HG03439 (cell line): ENCODE data around the gene TMEM147.
A peak's percentile ranks its signal among the peaks of the same experiment; 100 is the strongest.

ENCODE experiments used
- ATAC-seq: cut with Tn5 transposase; IDR thresholded peaks from one replicate; pipeline ENCODE4 v1.9.1; 2021; ENCODE audit warnings: mild to moderate bottlenecking, moderate library complexity; ENCODE audit not compliant: unreplicated experiment

Gene TMEM147

DNA sequence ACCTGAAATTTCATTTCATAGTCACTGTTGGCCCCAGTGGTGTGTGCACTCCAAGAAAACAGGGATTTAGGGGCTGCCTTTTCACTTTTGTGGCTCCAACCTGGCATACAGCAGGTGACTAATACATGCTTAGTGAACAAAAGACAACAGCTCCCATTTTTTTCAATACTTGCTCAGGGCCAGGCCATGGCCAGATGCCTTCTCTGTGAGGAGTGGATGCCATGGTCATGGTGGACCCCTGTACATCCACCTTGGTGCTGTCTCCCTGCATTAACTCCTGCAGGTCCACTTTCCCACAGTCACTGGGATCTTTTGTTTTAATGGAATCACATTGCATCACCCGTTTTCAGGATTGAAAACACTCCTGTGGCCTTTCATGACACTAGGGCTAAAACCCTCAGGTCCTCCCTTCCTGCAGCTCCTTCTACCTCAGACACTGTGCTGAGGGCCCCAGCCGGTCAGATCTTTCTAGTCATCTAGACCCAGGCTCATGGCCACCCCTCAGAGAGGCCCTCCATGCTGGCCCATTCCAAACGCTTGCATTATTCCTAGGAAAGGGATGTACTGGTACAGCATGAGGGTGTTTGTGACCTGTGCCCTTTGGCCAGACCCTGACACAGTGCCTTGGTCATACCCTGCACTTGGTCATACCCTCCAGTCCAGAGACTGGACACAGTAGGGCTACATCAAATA lies 1.2 kb upstream of the TMEM147 start:
- no peak for ATAC-seq

DNA sequence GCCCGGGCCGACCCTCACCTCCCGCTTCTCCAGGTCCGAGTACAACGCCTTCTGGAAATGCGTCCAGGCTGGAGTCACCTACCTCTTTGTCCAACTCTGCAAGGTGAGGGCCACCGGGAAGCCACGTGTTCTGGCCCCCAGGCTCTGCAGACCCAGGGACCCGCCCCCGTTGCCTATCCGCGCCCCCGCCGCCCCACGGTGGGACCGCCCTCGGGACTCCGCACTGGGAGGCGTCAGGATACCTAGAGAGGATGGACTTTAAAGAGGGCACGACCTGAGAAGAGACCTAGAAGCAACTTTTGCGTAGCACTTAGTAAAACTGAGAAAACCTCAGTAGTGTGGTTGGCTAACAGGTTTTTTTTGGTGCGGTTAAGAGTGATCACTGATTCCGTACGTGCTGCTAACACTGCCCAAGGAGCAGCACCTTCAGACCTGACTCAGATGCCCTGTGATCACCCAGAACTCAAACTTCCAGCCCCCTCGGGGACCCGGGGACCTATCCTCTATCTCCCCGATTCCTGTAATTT lies 492 bp downstream of the TMEM147 start:
- peak; percentile 40 for ATAC-seq

- ATAC-seq = no peak
Observed at GRCh38 chr19:35546532-35546931, 1.1 kb downstream of the TMEM147 start.

- no peak for ATAC-seq
Observed at GRCh38 chr19:35549174-35549788, 3.9 kb downstream of the TMEM147 start.

- no peak for ATAC-seq
Observed at GRCh38 chr19:35549879-35550523, 4.6 kb downstream of the TMEM147 start.

DNA sequence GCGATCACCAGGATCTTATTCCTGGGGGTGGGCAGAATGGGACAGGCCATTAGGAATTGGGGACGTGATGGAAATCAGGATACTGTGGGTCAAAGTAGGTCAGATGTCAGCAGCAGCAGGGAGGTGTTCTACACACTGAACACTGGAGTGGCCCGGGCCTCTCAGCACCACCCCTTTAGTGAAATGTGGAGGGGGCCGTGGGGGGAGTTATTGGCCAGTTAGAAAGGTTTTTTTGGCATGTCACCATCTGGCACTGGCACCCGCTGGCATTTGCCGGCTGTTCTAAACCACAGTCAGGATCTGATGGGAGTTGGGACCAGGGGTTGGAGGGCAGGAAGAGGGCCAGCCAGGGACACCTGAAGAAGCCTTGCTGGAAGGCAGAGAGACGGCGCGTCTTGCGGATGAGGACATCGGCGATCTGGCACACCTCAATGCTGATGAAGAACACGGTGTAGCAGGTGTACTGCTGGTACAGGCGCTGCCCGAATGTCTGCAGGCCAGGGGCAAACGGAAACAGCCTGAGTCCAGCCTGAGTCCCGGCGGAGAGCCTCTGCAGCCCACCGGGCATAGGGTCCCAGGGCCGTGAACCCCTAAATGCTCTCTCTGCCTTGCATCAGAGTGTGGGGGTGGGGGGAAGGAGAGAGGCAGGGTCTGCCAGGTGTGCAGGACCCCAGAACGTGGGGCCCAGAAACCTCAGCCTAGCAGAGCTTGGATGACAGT lies 5.8 kb downstream of the TMEM147 start:
- no peak for ATAC-seq

DNA sequence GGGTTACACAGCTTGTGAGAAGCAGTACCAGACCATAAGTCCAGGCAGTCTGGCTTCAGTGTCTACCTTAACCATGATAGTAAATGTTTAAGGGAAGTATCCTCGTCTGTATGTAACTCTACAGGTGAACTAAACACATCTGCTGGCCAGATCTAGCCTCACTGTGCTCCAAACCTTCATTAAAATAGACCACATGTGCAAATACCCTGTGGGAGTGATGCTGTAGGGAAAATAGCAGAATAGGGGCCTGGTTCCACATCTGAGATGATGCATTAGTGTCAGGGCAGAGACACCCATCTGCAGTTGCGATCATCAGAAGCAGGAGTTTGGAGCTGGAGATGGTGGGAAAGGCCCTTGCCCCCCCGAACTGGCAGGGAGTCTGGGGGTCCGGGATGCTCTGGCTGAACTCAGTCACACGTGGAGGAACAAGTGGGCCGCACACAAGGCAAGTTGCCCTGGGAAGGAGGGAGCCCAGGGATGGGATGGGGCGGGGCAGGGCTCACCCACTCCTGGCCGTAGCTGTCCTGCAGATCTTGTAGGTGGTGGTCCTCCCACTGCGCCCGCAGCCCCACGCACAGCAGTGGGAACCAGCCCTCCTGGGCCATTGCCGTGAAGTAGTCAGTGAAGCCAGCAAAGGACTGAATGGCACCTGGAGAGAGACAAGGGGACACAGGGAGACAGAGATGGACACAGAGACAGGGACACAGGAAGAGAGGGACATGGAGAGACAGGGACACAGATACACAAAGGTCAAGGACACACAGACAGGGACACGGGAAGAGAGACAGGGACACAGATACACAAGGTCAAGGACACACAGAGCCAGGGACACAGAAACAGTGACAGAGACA lies 7.3 kb downstream of the TMEM147 start:
- no peak for ATAC-seq

DNA sequence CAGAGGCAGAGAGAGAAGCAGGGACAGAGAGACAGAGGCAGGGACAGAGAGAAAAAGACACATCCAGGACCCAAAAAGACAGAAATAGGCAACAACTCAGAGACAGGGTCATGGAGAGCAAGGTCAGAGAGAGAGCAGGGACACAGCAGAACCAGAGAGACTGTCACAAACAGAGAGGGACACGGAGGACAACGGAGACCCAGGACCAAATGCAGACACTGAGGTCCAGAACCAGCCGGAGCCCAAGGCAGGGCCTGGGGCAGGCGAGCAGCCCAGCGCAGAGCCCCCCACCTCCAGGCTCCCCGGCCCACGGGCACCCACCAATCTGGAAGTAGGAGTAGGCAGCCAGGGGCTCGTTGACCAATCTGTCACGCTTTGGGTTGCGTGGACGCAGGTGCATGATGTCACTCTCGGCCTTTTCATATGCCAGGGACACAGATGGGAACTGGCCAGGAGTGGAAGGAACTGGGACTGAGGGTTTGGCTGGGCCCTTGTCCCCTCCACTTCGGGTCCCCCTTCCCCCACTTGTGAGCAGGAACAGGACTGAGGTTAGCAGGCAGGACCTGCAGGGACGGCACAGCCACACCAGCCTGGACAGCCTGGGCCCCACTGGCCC lies 8.1 kb downstream of the TMEM147 start:
- ATAC-seq = no peak

- no peak for ATAC-seq
Observed at GRCh38 chr19:35554076-35554475, 8.7 kb downstream of the TMEM147 start.

DNA sequence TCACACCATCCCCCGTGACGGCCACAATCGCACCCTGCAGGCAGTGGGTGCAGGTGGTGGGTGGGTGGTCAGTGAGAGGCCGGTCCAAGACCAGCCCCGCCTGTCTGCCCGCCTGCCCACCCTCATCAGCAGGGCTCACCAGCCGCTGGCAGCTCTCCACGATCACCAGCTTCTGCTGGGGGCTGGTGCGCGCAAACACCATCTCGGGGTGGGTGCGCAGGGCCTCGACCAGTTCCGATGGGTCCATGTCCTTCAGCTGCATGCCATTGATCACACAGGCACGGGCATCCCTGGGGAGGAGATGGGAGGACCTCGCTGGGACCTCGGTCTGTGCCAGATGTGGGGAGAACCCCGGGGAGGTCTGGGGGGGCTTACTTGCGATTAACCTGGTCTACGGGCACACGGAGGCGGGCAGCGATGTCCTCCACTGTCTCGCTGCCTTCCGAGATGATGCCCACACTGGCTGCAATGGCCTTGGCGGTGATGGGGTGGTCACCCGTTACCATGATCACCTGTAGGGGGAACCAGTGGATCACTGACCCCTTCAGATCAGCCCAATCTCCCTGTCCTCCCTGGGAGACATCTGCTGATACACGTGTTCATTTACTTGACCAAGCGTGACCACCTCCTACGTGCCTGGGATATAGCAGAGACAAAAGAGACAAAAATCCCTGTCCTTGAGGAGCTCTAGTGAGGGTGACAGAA lies 10.0 kb downstream of the TMEM147 start:
- no peak for ATAC-seq

DNA sequence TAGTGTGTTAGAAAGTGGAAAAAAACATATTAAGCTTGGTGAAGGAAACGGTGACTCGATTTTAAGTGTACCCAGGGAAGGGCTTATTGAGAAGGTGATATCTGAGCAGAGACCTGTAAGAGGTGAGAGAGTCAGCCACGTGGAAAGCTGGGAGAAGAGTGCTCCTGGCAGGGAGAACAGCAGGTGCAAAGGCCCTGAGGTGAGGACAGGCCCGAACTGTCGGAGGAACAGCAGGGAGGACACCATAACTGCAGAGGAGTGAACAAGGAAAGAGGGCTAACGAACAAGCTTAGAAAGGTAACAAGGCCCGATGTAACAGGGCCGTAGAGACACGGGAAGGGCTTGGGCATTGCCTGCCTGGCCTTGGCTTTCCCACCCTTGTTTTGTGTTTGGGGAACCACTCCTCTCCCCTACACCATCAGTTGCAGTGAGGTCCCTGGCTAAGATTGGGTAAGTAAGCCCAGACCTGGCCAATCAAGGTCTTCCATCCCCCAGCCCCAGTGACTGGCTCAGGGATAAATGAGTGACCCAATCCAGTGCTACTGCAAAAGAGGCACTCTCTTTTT lies 10.7 kb downstream of the TMEM147 start:
- ATAC-seq = no peak

GRCh38 chr19:35556846-35557538 lies 11.6 kb downstream of the TMEM147 start:
- no peak for ATAC-seq

- ATAC-seq = no peak
Observed at GRCh38 chr19:35557539-35558399, 12.3 kb downstream of the TMEM147 start.

- no peak for ATAC-seq
Observed at GRCh38 chr19:35558400-35559280, 13.2 kb downstream of the TMEM147 start.

DNA sequence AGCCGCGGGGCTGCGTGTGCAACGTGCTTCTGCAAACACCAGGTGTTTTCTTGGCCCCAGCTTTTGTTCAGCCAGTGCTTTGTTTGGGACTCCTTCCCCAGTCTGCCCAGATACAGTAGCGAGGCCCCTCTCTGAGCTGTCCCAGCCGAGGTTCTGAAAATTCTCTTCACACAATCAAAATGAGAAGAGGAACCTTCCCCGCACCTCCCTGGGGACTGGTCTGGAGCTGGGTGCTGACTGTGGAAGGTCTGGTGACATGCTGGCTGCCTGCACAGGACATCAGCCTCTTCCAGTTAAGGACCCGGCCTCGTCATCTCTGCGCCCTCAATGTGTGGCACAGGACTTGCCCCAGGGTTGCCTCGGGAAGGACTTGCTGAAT lies 13.8 kb downstream of the TMEM147 start:
- ATAC-seq = no peak

GRCh38 chr19:35559781-35560180 lies 14.4 kb downstream of the TMEM147 start:
- no peak for ATAC-seq

DNA sequence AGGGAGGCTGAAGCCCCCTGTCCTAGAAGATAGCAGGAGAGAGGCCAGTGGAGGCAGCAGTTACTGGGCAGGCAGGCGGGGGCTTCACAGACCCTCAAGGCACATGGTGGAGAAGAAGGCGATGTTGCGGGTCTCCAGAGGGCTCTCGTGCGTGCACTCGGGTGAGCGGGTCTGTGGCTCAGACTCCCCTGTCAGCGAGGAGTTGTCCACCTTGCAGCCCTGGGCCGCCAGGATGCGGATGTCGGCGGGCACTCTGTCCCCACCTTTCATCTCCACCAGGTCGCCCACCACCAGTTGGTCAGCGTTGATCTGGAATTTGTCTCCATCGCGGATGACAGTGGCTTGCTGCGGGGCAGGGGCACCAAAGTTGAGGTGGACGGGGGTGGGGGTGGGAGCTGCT lies 14.8 kb downstream of the TMEM147 start:
- ATAC-seq = no peak
